OCI-LY1 (cell line): ENCODE measurements around the gene TOB1.

Experiments
- H2AFZ ChIP-seq: fragments of 200-600 bp; sonication (generic), shearing (Covaris generic); 2 replicates; pipeline ENCODE4 v1.6.0; 2014; ENCODE audit warnings: antibody characterized with exemption, mild to moderate bottlenecking, low read length
- H3F3A ChIP-seq: fragments of 200-600 bp; sonication (generic), shearing (Covaris generic); 2 replicates; pipeline ENCODE4 v1.6.0; 2014; ENCODE audit warnings: mild to moderate bottlenecking, antibody characterized with exemption, low read length, moderate library complexity; ENCODE audit not compliant: insufficient read depth
- H3K27ac ChIP-seq: fragments of 200-600 bp; sonication (generic); 2 replicates; pipeline ENCODE4 v1.5.1; 2014; ENCODE audit warnings: low read length, mixed run types, mild to moderate bottlenecking, low read depth; ENCODE audit not compliant: poor library complexity, severe bottlenecking
- H3K27me3 ChIP-seq: fragments of 200-600 bp; sonication (generic); 2 replicates; pipeline ENCODE4 v1.6.0; 2014; ENCODE audit warnings: antibody characterized with exemption, mild to moderate bottlenecking, low read length, moderate library complexity; ENCODE audit not compliant: insufficient read depth
- H3K36me3 ChIP-seq: fragments of 200-600 bp; sonication (generic); 2 replicates; pipeline ENCODE4 v1.6.1; 2014; ENCODE audit warnings: mild to moderate bottlenecking, antibody characterized with exemption, low read length, moderate library complexity, mixed read lengths; ENCODE audit not compliant: insufficient read depth
- H3K4me1 ChIP-seq: fragments of 200-600 bp; sonication (generic); 2 replicates; pipeline ENCODE4 v1.5.1; 2014; ENCODE audit warnings: mild to moderate bottlenecking, low read length, moderate library complexity; ENCODE audit not compliant: insufficient read depth, severe bottlenecking
- H3K4me2 ChIP-seq: fragments of 200-600 bp; sonication (generic), shearing (Covaris generic); 2 replicates; pipeline ENCODE4 v1.6.1; 2014; ENCODE audit warnings: low read length
- H3K4me3 ChIP-seq: fragments of 200-600 bp; sonication (generic); 2 replicates; pipeline ENCODE4 v1.5.1; 2014; ENCODE audit warnings: low read length, low read depth, mild to moderate bottlenecking, mixed read lengths; ENCODE audit not compliant: poor library complexity, severe bottlenecking
- H3K79me2 ChIP-seq: fragments of 200-600 bp; shearing (Covaris generic); 2 replicates; pipeline ENCODE4 v1.6.1; 2016; ENCODE audit warnings: mixed run types, low read length, mixed read lengths; ENCODE audit not compliant: insufficient read depth
- H3K9ac ChIP-seq: fragments of 200-600 bp; sonication (generic), shearing (Covaris generic); 2 replicates; pipeline ENCODE4 v1.6.1; 2014; ENCODE audit warnings: mild to moderate bottlenecking, low read length, mixed read lengths
- H3K9me2 ChIP-seq: fragments of 200-600 bp; sonication (generic), shearing (Covaris generic); 2 replicates; pipeline ENCODE4 v1.6.1; 2014; ENCODE audit warnings: low read depth, mild to moderate bottlenecking, low read length, mixed read lengths
- H3K9me3 ChIP-seq: fragments of 200-600 bp; shearing (Covaris generic); 2 replicates; pipeline ENCODE4 v1.6.1; 2014; ENCODE audit warnings: low read length, mixed read lengths
- H4K20me1 ChIP-seq: fragments of 200-600 bp; sonication (generic), shearing (Covaris generic); 2 replicates; pipeline ENCODE4 v1.6.0; 2016; ENCODE audit warnings: mild to moderate bottlenecking, low read length; ENCODE audit not compliant: insufficient read depth
- CTCF ChIP-seq: fragments of 200-600 bp; sonication (generic), shearing (Covaris generic); IDR thresholded peaks from 2 replicates; pipeline ENCODE4 v1.5.1; 2017; ENCODE audit warnings: mild to moderate bottlenecking, antibody characterized with exemption, low read length, moderate library complexity, mixed read lengths
- EZH2 ChIP-seq: fragments of 200-600 bp; sonication (generic), shearing (Covaris generic); IDR thresholded peaks from 2 replicates; pipeline ENCODE4 v1.8.0; 2017; ENCODE audit warnings: borderline replicate concordance, mixed run types, mild to moderate bottlenecking, antibody characterized with exemption, low read length, moderate library complexity, mixed read lengths

TOB1 gene

DNA sequence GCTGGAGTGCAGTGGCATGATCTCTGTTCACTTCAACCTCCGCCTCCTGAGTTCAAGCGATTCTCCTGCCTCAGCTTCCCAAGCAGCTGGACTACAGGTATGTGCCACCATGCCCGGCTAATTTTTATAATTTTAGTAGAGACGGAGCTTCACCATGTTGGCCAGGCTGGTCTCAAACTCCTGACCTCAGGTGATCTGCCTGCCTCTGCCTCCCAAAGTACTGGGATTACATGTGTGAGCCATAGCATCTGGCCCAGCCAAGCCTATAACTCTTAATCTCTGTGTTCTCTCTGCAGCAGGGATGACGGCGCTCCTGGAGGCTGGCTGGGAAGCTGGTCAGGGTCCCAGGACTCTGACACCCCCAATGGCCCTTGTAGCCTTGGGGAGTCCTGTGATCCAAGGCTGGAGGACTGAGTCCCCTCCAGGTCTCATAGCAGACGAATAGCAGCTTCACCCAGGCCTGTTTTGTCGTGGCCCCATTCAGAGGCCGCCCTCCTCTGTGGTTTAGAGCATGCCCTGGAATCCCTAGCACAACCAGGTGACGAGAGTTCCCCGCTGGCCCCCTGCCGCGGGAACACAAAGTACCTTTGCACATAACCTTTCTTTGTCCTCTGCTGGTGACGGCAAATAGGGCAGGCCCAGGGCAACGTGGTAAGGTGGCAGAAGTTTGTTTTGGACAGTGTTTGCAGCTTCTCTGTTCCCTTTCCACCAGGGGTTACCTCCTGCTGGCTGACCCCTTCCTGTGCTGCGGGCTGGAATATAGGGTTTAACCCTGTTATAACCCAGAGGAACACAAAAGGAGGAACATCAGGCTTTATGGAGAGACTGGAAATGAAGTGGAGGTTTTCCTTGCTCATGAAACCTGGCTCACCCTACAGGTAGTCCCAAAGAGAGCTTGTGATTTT lies 43.0 kb upstream of the TOB1 start:
- H3K4me1 ChIP-seq, result peaks cover 9% of the 10 kb centered on the region
- no peak overlapping the region for H3K27ac ChIP-seq
- H3K79me2 ChIP-seq, result no peaks in the 10 kb centered on the region
- no peaks in the 10 kb centered on the region for H3K36me3 ChIP-seq
- TF ChIP-seq CTCF, result no peak
- no peak for TF ChIP-seq EZH2
- no peak overlapping the region for H2AFZ ChIP-seq
- no peaks in the 10 kb centered on the region for H3K9me3 ChIP-seq
- H3K27me3 ChIP-seq, result 0 out of 2 replicates have a peak, but pooled peaks cover 5% of the 10 kb centered on the region
- no peaks in the 10 kb centered on the region for H3F3A ChIP-seq
- no peaks in the 10 kb centered on the region for H3K9me2 ChIP-seq
- no peak overlapping the region for H3K4me3 ChIP-seq
- no peaks in the 10 kb centered on the region for H4K20me1 ChIP-seq
- H3K9ac ChIP-seq, result no peak overlapping the region
- no peak overlapping the region for H3K4me2 ChIP-seq

GRCh38 chr17:50908140-50908859 lies 42.1 kb upstream of the TOB1 start:
- no peak overlapping the region for H3K4me3 ChIP-seq
- H3K4me1 ChIP-seq, result peaks cover 17% of the 10 kb centered on the region
- H3K9ac ChIP-seq, result no peak overlapping the region
- H3K9me2 ChIP-seq, result no peaks in the 10 kb centered on the region
- 0 out of 2 replicates have a peak, but pooled peaks cover 5% of the 10 kb centered on the region for H3K27me3 ChIP-seq
- H3K27ac ChIP-seq, result no peak overlapping the region
- H3K36me3 ChIP-seq, result no peaks in the 10 kb centered on the region
- no peaks in the 10 kb centered on the region for H3K9me3 ChIP-seq
- no peaks in the 10 kb centered on the region for H4K20me1 ChIP-seq
- TF ChIP-seq EZH2 (no peak), CTCF (no peak)
- H3K4me2 ChIP-seq, result no peak overlapping the region
- no peak overlapping the region for H2AFZ ChIP-seq
- no peaks in the 10 kb centered on the region for H3F3A ChIP-seq
- H3K79me2 ChIP-seq, result no peaks in the 10 kb centered on the region

- no peak overlapping the region for H2AFZ ChIP-seq
- H3K36me3 ChIP-seq, result no peaks in the 10 kb centered on the region
- H3K4me3 ChIP-seq, result no peak overlapping the region
- no peaks in the 10 kb centered on the region for H4K20me1 ChIP-seq
- H3K27me3 ChIP-seq, result 0 out of 2 replicates have a peak, but pooled peaks cover 5% of the 10 kb centered on the region
- TF ChIP-seq CTCF (no peak), EZH2 (no peak)
- no peaks in the 10 kb centered on the region for H3F3A ChIP-seq
- no peaks in the 10 kb centered on the region for H3K9me2 ChIP-seq
- H3K27ac ChIP-seq, result no peak overlapping the region
- no peaks in the 10 kb centered on the region for H3K79me2 ChIP-seq
- H3K4me2 ChIP-seq, result no peak overlapping the region
- H3K9ac ChIP-seq, result no peak overlapping the region
- peaks cover 20% of the 10 kb centered on the region for H3K4me1 ChIP-seq
- H3K9me3 ChIP-seq, result no peaks in the 10 kb centered on the region
These were observed 40.3 kb upstream of the TOB1 start for GRCh38 chr17:50906443-50906842.
